Loucy (cell line): Measurements from ENCODE around the gene NIM1K.

Source experiments
- H2AFZ ChIP-seq: fragments of 200-600 bp; sonication (generic); 2 replicates; pipeline ENCODE4 v1.6.0; 2016; ENCODE audit warnings: antibody characterized with exemption, mild to moderate bottlenecking, low read length, moderate library complexity
- H3F3A ChIP-seq: fragments of 200-600 bp; 2 replicates; pipeline ENCODE4 v1.6.0; 2016; ENCODE audit warnings: antibody characterized with exemption, low read depth, mild to moderate bottlenecking
- H3K27me3 ChIP-seq: fragments of 200-600 bp; sonication (generic); 2 replicates; pipeline ENCODE4 v1.6.1; 2014; ENCODE audit warnings: low read length, mild to moderate bottlenecking; ENCODE audit not compliant: insufficient read depth, poor library complexity, severe bottlenecking
- H3K36me3 ChIP-seq: fragments of 200-600 bp; sonication (generic); 2 replicates; pipeline ENCODE4 v1.6.1; 2016; ENCODE audit warnings: low read length; ENCODE audit not compliant: insufficient read depth
- H3K4me1 ChIP-seq: fragments of 200-600 bp; sonication (generic); 2 replicates; pipeline ENCODE4 v1.5.1; 2014; ENCODE audit warnings: low read length, mild to moderate bottlenecking; ENCODE audit not compliant: insufficient read depth, poor library complexity, severe bottlenecking
- H3K4me2 ChIP-seq: fragments of 200-600 bp; sonication (generic); 2 replicates; pipeline ENCODE4 v1.6.0; 2014; ENCODE audit warnings: antibody characterized with exemption, low read length, low read depth, mild to moderate bottlenecking; ENCODE audit not compliant: poor library complexity, severe bottlenecking
- H3K4me3 ChIP-seq: fragments of 200-600 bp; sonication (generic); 2 replicates; pipeline ENCODE4 v1.5.1; 2014; ENCODE audit warnings: low read length, mild to moderate bottlenecking, mixed read lengths; ENCODE audit not compliant: poor library complexity, severe bottlenecking
- H3K79me2 ChIP-seq: fragments of 200-600 bp; sonication (generic); 2 replicates; pipeline ENCODE4 v1.6.1; 2014; ENCODE audit warnings: low read length; ENCODE audit not compliant: insufficient read depth
- H3K9ac ChIP-seq: fragments of 200-600 bp; sonication (generic); 2 replicates; pipeline ENCODE4 v1.6.0; 2014; ENCODE audit warnings: mild to moderate bottlenecking, low read depth, low read length, moderate library complexity; ENCODE audit not compliant: poor library complexity, severe bottlenecking
- H3K9me2 ChIP-seq: fragments of 200-600 bp; sonication (generic); replicated peaks from 2 replicates; pipeline ENCODE4 v1.6.1; 2016; ENCODE audit warnings: low read depth, low read length, mixed read lengths
- H3K9me3 ChIP-seq: fragments of 200-600 bp; sonication (generic); 2 replicates; pipeline ENCODE4 v1.6.1; 2014; ENCODE audit warnings: mild to moderate bottlenecking, antibody characterized with exemption, low read length, low read depth; ENCODE audit not compliant: insufficient read depth
- H4K20me1 ChIP-seq: fragments of 200-600 bp; sonication (generic); 2 replicates; pipeline ENCODE4 v1.6.0; 2014; ENCODE audit warnings: antibody characterized with exemption, low read length, mild to moderate bottlenecking; ENCODE audit not compliant: insufficient read depth, poor library complexity, severe bottlenecking
- EZH2phosphoT487 ChIP-seq: fragments of 200-600 bp; IDR thresholded peaks from 2 replicates; pipeline ENCODE4 v1.6.1; 2018; ENCODE audit warnings: antibody characterized with exemption, mild to moderate bottlenecking, moderate library complexity, borderline replicate concordance
- TF ChIP-seq, protein P1 (sequence below): fragments of 200-600 bp; sonication (generic); conservative IDR thresholded peaks from 2 replicates; pipeline ENCODE4 v1.5.1; 2014; ENCODE audit warnings: mild to moderate bottlenecking, antibody characterized with exemption, low read length

The NIM1K gene

DNA sequence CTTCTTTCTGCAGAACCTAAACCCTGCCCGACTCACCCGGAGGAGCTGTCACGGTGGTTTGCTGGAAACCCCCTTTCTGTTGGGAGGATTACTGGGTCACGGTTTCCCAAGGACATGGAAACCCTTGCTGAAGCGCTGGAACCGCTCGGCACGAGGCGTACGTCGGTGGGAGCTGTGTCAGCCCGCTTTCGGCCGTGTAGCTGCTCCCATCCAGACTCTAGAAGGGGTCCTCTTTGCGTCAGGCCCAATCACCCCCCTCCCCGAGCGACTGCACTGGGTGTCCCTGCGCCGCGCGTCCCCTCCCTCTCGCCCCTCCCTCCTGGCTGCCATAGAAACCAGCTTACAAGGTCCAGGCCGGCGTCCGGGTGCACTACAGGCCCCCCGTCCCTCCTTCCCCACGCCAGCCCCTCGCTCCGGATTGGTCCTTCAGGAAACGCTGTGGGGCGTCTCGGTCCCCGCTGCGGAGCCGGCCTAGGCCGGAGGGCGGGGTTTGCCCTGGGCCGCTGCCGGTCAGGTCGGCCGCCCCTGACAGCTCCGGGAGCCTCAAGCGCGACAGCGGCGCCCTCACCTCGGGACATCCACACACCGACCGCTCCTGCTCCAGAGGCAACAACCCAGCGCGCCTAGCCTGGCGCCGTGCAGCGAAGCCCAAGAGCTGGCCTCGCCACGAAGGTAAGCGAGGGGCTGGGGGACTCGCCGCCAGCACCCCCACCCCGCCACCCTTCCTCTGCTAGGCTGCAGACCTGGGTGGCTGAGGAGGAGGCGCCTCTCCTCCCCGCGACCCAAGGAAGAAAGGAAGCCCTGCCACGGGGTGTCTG lies at the start of gene NIM1K:
Gene NIM1K (plus strand): TSS at position 486 of the 818 bp plus-strand sequence. CDS start 53,551 bp downstream, outside the sequence.
- no peaks in the 10 kb centered on the region for H3K79me2 ChIP-seq
- H3F3A ChIP-seq: no peaks in the 10 kb centered on the region
- no peak within 1 kb of the TSS for H3K4me2 ChIP-seq
- H3K4me3 ChIP-seq: no peak within 1 kb of the TSS
- no peak within 1 kb of the TSS for H3K9ac ChIP-seq
- TF ChIP-seq, protein P1, sequence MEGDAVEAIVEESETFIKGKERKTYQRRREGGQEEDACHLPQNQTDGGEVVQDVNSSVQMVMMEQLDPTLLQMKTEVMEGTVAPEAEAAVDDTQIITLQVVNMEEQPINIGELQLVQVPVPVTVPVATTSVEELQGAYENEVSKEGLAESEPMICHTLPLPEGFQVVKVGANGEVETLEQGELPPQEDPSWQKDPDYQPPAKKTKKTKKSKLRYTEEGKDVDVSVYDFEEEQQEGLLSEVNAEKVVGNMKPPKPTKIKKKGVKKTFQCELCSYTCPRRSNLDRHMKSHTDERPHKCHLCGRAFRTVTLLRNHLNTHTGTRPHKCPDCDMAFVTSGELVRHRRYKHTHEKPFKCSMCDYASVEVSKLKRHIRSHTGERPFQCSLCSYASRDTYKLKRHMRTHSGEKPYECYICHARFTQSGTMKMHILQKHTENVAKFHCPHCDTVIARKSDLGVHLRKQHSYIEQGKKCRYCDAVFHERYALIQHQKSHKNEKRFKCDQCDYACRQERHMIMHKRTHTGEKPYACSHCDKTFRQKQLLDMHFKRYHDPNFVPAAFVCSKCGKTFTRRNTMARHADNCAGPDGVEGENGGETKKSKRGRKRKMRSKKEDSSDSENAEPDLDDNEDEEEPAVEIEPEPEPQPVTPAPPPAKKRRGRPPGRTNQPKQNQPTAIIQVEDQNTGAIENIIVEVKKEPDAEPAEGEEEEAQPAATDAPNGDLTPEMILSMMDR: no peak
- TF ChIP-seq EZH2phosphoT487: no peak
- H3K36me3 ChIP-seq: no peaks in the 10 kb centered on the region
- H4K20me1 ChIP-seq: no peaks in the 10 kb centered on the region
- H2AFZ ChIP-seq: no peak within 1 kb of the TSS
- H3K4me1 ChIP-seq: no peaks in the 10 kb centered on the region
- H3K9me3 ChIP-seq: no peaks in the 10 kb centered on the region
- H3K9me2 ChIP-seq: no peaks in the 10 kb centered on the region
- no peaks in the 10 kb centered on the region for H3K27me3 ChIP-seq

DNA sequence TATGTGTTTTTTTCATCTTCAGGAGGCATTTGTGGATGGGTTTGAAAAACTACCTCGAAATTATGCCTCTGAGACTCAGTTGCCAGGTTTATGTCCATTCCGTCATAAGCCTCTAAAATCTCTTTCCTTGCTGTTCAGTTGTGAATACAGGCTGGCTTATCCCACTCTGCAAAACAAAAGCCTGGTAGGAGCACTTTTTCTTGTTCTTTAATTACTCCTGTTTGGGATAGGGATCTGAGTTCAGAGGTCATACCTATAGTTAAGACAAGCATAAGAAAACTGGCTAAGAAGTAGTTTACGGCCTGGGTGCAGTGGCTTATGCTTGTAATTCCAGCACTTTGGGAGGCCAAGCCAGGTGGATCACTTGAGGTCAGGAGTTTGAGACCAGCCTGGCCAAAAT lies 47.0 kb upstream of the NIM1K start:
- H2AFZ ChIP-seq: no peak overlapping the region
- peaks cover 4% of the 10 kb centered on the region for H3K4me1 ChIP-seq
- no peaks in the 10 kb centered on the region for H3K27me3 ChIP-seq
- no peak overlapping the region for H3K9ac ChIP-seq
- no peak for TF ChIP-seq EZH2phosphoT487
- TF ChIP-seq, protein P1: no peak
- no peaks in the 10 kb centered on the region for H3K9me3 ChIP-seq
- H4K20me1 ChIP-seq: peaks cover 36% of the 10 kb centered on the region
- H3F3A ChIP-seq: no peaks in the 10 kb centered on the region
- no peak overlapping the region for H3K4me2 ChIP-seq
- H3K79me2 ChIP-seq: peaks cover 71% of the 10 kb centered on the region
- no peak overlapping the region for H3K4me3 ChIP-seq
- no peaks in the 10 kb centered on the region for H3K9me2 ChIP-seq
- peaks cover 68% of the 10 kb centered on the region; the same call in 1 of the 2 replicates for H3K36me3 ChIP-seq

DNA sequence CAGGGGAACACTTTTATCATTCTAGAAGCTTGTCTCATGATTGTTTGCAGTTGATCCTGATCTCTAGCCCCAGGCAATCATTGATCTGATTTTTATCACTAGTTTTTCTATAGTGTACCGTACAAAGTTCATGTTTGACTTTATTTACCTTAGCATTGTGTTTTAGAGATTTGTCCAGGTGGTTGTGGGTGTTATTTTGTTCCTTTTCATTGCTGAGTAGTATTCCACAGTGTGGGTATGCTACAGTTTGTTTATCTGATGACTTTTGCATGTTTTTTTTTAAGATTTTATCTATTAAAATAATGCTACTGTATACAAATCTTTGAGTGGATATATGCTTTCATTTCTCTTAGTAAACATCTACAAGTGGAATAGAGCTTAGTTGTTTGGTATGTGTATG lies 45.1 kb upstream of the NIM1K start:
- Histone ChIP-seq H3K4me1 (peaks cover 4% of the 10 kb centered on the region), H2AFZ (no peak overlapping the region), H4K20me1 (peaks cover 36% of the 10 kb centered on the region), H3K79me2 (peaks cover 85% of the 10 kb centered on the region), H3K36me3 (peaks cover 71% of the 10 kb centered on the region; the same call in 1 of the 2 replicates), H3K4me2 (no peak overlapping the region), H3K9ac (no peak overlapping the region), H3F3A (no peaks in the 10 kb centered on the region), H3K9me3 (no peaks in the 10 kb centered on the region), H3K4me3 (no peak overlapping the region), H3K27me3 (no peaks in the 10 kb centered on the region), H3K9me2 (no peaks in the 10 kb centered on the region)
- TF ChIP-seq, protein P1: no peak
- TF ChIP-seq EZH2phosphoT487: no peak
